ENCODE results near the gene VWA3B.
"Not testable (repeated sequence)": the region's sequence is repeated elsewhere in the genome, so short reads cannot be mapped to it uniquely, and the experiment has no call there.

VWA3B gene

GRCh38 chr2:98300141-98300874 is 213.3 kb downstream of the VWA3B start:
- no peak for DNase-seq

- DNase-seq: no peak
These were observed 214.5 kb downstream of the VWA3B start for GRCh38 chr2:98301469-98301868.

GRCh38 chr2:98307131-98307696 is 220.2 kb downstream of the VWA3B start:
- not testable (repeated sequence) for DNase-seq

- no peak for DNase-seq
These were observed 221.1 kb downstream of the VWA3B start for GRCh38 chr2:98308068-98308467.

GRCh38 chr2:98308532-98308931 is 221.6 kb downstream of the VWA3B start:
- no peak for DNase-seq

GRCh38 chr2:98309580-98309979 is 222.6 kb downstream of the VWA3B start:
- no peak for DNase-seq

- DNase-seq: no peak
These were observed 223.0 kb downstream of the VWA3B start for GRCh38 chr2:98310010-98310409.

GRCh38 chr2:98311090-98311489 is 224.1 kb downstream of the VWA3B start:
- DNase-seq: no peak

GRCh38 chr2:98311771-98312545 is 225.0 kb downstream of the VWA3B start:
- DNase-seq: no peak

- DNase-seq: no peak
These were observed 226.7 kb downstream of the VWA3B start for GRCh38 chr2:98313492-98314250.

GRCh38 chr2:98314251-98314650 is 227.3 kb downstream of the VWA3B start:
- DNase-seq: no peak

- DNase-seq: no peak
These were observed 229.0 kb downstream of the VWA3B start for GRCh38 chr2:98315957-98316356.

- no peak for DNase-seq
These were observed 230.2 kb downstream of the VWA3B start for GRCh38 chr2:98317214-98317613.

GRCh38 chr2:98320171-98320570 is 233.2 kb downstream of the VWA3B start:
- DNase-seq: not testable (repeated sequence)

- no peak for DNase-seq
These were observed 237.2 kb downstream of the VWA3B start for GRCh38 chr2:98324181-98324580.

- no peak for DNase-seq
These were observed 240.8 kb downstream of the VWA3B start for GRCh38 chr2:98327776-98328175.

GRCh38 chr2:98329549-98329948 is 242.6 kb downstream of the VWA3B start:
- DNase-seq: no peak

GRCh38 chr2:98332989-98333388 is 246.0 kb downstream of the VWA3B start:
- DNase-seq: no peak

- no peak for DNase-seq
These were observed 247.0 kb downstream of the VWA3B start for GRCh38 chr2:98333922-98334321.

GRCh38 chr2:98334439-98335078 is 247.6 kb downstream of the VWA3B start:
- no peak for DNase-seq

- no peak for DNase-seq
These were observed 248.3 kb downstream of the VWA3B start for GRCh38 chr2:98335271-98335670.

- DNase-seq: no peak
These were observed 254.3 kb downstream of the VWA3B start for GRCh38 chr2:98341241-98341640.

- DNase-seq: no peak
These were observed 256.3 kb downstream of the VWA3B start for GRCh38 chr2:98343285-98343684.
